Measurements from ENCODE around the gene SNX18.

GRCh38 chr5:54570916-54571315 lies 53.4 kb downstream of the SNX18 start:
- no peak for TF ChIP-seq CTCF (IDR thresholded peaks at IDR 0.05)
- no peak for TF ChIP-seq POLR2A (IDR thresholded peaks at IDR 0.05)
